Measurements from ENCODE around the gene ZC3H4.

ZC3H4 gene

GRCh38 chr19:47018923-47019322, 94.7 kb downstream of the ZC3H4 start:
- DNase-seq: no peak

All from inflammatory macrophage treated with lipopolysaccharide for 1 hour (primary cell).